COR-L47 (cell line): ENCODE data around the gene BTBD18.

ENCODE experiments used
- DNase-seq: peaks from one replicate; lab custom pipeline; 2025; lab: John Stamatoyannopoulos, UW

Gene BTBD18

DNA sequence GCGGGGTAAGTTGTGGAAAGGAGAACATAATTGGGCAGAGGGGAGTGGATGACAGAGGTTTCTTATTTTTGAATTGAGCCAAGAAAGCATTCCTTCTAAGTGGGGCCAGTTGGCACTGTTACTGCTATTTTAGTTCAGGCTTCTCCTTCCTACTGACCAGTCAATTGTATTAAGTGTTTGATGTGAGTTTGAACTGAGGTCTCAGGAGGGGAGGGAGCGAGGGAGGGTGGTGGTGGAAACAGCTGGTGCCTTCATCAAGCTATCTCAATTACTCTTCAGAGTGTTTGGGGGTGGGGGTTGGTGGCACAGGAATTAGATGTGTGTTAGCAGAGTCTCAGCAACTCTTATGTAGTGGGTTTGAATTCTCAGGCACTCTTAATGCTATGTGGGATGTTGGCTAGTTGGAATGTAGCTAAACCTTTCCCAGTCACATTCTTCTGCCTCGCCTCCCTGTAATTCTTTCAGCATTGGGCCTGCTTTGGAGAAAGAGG is 24.5 kb upstream of the BTBD18 start:
- DNase-seq: no peak

DNA sequence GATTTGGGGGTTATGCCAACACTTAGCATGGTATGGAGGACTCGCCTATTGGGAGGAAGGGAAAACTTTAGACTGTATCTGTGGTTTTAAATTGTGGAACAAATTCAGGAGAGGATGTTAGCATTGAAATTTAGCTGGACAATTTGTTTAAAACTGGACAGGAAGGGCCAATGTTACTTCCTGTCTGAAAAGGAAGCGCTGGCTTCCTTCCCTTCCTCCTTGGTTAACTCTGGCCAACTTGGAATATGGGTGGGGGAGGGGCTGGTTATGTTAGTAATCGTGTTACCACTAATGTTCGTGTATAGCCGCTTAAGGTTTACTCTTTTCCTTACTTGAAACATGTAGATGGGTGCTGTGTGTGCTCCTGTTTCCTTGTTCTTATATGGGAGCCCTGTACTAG is 23.9 kb upstream of the BTBD18 start:
- no peak for DNase-seq

DNA sequence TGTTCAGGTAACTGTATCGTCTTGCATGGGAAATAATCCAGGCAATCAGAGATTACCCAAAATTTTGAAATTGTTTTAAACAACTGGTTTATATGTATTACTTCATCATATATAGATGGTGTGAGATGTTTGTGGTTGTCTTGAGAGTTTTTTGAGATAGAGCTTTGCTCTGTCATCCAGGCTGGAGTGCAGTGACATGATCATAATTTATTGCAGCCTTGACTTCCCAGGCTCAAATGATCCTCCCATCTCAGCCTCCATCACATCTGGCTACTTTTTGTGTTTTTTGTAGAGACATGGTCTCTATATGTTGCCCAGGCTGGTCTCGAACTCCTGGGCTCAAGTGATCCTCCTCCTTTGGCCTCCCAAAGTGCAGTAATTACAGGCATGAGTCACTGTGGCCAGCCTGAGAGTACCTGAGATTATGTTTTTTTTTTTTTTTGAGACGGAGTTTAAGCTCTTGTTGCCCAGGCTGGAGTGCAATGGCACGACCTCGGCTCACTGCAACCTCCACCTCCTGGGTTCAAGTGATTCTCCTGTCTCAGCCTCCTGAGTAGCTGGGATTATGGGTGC is 21.5 kb upstream of the BTBD18 start:
- DNase-seq: no peak

DNA sequence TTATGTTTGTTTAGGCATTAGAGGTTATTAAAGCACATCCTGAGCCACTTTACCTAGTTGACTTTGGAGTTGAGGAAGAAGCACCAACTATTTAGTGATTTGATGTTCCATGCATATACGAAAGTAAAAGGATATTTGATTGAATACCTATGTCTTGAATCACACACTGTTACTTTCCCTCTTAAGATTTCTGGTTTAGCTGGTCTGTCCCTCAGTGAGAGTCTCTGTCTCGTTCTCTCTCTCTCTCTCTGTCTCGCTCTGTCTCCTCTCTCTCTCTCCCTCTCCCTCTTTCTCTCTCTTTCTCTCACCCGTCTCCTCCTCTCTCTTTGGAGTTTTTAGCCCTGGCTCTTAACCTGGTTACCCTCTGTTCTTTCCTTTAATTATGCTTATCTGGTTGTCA is 20.9 kb upstream of the BTBD18 start:
- no peak for DNase-seq

DNA sequence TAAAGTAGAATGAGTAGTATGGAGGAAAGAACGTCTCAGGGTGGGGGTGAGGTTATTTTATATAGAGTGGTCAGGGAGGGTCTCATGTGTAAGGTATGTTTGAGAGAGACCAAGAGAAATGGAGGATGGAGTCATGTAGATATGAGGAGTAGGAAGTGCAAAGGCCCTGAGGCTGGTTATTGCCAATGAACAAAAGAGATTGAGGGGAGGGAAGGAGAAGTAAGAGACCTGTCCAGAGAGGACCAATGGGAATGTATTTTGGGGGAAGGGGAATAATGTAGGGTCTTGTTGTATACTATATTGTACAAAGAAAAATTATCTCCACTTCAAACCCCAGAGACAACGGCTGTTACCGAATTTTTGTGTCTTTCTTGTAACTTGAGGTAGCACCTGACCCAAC is 19.7 kb upstream of the BTBD18 start:
- DNase-seq: no peak

DNA sequence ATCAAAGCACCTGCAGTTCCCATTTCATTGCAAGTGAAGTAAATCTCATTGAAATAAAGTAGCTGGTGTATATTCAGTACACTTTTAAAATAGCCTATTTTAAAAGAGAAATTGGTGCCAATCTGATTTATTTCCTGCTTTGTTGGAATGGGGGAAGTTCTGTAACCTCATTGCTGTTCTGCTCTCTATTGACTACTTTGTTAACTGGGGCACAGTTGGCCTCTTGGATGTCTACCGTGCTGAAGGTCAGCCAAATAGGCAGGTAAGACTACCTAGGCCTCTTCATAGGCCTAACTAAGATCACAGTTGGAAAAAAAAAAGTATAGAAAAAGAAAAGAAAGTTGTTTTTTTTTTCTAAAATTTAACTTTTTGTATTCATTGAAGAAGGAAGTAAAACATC is 19.2 kb upstream of the BTBD18 start:
- no peak for DNase-seq

DNA sequence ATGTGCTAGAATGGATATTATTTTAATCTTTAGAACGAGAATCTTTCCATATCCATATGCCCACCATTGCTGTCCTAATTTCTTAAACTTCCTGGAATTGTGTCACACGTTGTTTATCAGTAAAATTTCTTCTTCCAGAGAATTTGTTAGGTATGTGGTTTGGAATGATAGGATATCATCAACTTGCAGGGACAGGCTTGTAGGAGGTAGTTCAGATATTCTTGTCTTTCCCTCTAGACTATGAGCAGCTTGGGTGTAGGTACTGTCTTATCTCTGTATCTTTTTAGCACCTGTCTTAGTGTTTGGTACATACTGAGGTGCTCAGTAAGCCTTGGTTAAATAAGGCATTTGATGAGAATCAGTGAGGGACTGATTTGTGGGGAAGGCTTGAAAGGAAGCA is 13.4 kb upstream of the BTBD18 start:
- no peak for DNase-seq

DNA sequence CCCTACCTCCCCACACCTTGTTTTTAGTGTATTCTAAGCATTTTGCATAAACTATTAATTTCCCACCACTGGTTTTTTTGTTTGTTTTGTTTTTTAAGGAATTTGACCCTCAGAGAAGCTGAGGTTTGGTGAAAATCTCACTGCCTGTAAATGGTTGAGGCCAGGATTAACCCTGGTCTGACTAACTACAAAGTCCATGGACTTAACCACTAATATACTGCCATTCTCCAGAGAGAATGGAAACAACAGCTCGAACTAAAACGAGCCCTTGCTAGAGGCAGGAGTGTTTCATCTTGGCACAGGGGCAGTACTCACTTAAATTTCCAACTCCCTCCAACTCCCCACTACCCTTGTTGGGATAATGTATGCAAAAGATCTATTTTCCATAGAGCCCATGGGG is 12.9 kb upstream of the BTBD18 start:
- DNase-seq: no peak

DNA sequence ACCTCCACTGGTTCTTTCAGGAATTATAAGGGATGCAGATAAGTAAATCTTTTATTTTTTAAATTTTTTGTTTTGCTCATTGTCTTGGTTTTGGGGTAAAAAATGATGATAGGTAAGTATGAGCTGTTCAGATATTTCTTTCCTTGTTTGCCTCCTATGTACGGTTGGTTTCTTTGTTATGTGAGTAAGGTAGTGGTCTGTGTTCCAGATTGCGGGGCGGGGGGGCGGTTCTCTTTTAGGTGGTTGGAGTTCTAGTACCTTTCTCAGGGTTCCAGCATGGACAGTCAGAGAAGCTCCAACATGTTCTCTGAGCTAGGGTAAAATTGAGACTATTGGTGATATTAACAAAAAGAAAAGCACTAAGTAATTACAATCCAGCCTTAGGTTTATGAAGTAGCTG is 12.4 kb upstream of the BTBD18 start:
- no peak for DNase-seq

DNA sequence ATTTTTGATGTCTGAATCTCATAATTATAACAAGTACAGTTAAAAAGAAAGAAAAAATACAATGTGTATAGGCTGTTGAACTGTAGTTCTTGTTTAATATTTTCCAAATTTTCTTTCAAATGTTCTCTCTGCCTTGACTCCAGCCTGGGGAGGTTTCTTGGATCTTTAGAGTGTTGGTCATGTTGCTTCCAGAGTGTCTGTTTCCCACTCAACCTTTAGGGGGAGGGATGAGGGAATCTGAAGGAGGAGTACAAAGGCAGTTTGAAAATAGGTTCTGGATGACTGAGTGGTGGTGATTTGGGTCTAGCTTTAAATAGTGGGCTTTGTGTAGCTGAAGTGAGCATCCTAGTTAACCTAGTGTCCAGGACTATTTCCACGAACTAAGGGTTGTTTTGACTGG is 11.9 kb upstream of the BTBD18 start:
- DNase-seq: no peak

DNA sequence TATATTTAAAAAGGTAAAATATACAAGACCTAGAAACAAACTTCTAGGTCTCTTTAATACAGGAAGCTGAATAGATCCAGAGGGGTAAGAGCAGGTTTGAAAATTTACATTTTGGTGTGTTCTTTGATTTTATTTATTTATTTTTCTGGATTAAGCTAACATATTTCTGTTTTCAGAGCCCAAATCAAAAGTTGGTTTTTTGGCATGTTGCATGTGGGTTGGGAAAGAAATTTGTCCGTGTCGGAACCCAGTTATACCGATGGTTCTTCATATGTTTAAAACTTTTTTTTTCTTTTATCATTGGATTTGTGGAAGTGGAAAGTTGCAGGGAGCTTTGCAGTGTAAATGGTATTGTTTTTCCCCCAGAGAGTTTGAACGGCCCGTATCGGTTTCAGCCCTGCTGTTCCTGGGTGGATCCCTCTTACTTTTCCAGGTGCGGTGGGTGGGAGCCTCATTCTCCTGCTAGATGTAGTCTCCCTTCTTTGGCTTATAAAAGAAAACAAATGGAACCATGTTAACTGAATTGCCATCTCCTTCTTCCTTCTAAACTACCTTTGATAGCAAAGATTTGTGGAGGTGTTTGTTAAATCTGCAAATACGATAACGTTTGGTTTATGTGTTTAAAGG is 10.7 kb upstream of the BTBD18 start:
- DNase-seq: no peak

DNA sequence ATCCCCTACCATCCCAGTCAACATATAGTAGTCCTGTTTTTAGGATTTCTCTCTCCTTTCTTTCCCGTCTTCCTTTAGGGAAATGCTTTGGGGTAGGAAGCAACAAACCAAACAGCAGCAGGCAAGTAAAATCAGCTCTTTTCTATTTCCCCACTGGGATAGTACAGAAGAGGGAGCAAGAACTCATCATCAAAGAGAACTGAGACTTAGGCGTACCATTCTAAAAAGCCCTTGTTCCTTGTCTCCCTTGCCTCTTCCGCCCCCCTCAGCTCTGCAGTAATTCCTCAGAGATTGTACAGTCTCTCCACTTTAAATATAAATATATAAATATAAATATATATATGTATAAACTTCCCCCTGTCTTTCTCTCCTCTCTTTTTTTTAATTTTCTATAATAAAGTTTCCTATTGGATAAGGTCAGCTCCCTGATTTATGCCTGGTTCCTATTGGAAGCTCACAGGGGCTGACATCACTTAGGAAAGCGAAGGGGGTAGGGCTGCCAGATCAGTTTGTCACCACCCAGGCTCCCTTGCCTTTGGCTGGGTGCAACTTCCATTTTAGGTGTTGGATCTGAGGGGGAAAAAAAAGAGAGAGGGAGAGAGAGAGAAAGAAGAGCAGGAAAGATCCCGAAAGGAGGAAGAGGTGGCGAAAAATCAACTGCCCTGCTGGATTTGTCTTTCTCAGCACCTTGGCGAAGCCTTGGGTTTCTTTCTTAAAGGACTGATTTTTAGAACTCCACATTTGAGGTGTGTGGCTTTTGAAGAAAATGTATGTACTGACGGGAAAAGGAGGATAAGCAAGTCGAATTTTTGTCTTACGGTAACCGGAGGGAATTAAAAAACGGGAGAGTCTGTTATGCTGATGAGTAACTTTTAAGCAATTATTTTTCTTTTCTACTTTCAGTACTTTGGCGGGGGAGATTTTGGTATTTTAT is 9.9 kb upstream of the BTBD18 start, which contains the start of gene CTNND1:
TSS of gene CTNND1 (plus strand) at position 502 of the 934 bp plus-strand sequence. CDS start 29,677 bp downstream, outside the sequence.
- DNase-seq: peak; percentile 91

DNA sequence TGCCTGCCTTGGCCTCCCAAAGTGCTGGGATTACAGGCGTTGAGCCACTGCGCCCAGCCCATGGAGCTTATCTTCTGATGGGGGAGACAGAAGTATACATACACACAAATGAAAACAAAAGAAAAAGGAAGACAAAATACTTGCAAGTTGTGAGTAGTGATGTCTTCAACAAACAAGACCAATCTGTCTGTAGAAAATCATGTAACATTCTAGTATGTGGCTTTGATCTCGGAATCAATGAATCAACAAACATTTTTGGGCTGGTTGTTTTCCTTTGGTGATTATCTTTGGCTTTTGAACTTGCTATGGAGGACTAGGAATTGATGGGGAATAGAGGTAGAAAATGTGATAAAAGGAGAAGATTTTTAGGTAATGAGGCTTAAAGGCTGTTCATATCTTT is 6.6 kb upstream of the BTBD18 start:
- DNase-seq: no peak

DNA sequence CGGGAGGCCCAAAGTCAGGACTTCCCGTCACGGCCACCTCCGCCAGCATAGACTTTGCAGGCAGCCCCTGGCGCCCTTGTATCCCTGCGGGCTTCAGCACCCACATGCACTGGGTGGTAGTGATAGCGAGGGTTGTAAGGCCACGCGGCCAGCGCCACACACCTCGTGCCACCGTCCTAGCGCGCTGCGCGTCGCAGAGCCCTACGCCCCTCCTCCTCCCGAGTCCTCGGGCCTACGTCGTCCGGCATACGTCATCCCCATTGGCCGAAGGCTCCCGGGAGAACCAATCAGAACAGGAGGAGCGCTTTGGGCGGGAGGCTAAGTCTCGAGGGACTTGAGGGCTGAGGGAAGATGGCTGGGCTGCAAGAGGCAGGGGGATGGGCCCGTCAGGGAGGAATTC is 1.3 kb upstream of the BTBD18 start:
- no peak for DNase-seq

DNA sequence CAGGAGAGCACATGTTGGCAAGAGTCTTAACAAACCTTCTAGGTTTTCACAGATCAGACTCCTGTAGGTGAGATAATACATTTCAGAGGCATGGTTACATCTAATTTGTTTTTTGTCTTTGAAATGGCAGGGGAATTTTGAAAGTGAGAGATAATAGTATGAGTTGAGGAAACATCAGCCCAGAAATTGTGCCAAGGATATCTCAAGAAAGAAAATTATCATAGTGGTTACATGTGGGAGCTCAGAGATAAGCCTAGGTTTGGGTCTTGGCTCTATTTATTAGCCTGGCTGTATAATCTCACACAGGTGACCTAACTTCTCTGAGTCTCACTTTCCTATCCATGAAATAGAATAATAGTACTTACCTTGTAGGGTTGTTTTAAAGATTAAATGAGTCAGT is 443 bp downstream of the BTBD18 start:
- DNase-seq: no peak

DNA sequence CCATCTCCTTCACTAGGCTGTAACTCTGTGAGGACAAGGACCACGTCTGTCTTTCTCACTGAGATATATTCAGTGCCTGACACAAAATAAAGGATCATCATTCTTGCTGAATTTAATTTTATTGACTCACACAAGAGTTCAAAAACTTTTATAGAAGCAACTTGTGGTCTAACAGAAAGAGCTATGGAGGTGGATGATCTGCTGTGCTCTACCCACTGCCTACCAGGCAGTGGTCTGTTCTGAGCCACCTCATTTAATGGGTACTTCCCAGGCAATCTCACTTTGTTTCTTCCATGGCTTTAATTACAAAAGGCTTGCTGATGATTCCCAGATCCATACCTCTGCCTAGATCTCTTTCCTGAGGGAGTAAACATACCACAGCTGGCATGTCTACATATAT is 4.7 kb downstream of the BTBD18 start:
- DNase-seq: no peak

DNA sequence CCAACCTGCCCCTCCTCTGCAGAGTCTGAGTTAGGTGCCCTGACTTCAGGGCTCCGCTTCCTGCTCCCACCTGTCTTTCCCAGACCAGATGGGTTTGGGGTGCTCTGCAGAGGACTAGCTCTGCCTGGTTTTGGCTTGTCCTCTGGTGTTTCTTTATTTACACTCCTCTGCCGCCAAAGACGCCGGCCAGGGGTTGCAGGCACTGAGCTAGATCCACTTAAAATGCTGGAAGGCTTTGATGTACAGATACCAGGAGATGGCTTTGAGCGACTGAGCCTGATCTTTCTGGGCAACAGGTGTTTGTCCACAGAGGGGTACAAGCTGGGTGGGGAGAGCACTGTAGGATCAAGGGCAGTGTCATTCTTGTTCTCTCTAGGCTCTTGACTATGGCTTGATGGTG is 6.4 kb downstream of the BTBD18 start:
- DNase-seq: no peak

DNA sequence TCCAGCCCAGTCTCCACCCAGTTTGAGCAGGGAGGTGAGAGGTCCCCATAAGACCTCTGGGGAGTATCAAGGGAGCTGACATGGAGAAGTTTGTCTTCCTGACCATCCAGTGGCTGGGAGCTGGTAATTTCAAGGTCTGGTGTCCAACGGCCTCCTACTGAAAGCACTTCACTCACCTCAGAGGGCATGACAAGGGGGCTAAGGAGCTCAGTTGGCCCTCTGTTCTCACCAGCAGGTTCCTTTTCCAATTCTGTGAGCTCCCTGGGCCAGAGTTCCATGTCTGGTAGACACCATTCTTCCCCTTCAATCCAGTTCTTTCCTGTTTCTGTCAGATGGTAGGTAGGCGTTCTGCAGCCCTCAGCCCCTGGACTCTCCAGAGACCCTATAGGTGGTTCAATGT is 7.3 kb downstream of the BTBD18 start:
- no peak for DNase-seq

DNA sequence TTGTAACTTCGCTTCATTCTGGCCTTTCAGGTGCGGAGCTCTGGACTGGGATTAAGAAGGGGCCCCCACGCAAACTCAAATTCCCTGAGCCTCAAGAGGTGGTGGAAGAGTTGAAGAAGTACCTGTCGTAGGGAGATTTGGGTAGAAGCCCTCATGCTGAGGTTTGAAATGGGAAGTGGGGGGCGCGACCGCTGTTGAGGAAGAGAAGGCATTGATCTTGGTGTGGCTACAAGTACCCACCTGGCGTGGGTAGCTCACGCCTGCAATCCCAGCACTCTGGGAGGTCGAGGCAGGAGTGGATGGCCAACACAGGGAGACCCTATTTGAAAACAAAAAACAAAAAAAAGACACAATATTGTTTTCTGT is 9.5 kb downstream of the BTBD18 start:
- no peak for DNase-seq

DNA sequence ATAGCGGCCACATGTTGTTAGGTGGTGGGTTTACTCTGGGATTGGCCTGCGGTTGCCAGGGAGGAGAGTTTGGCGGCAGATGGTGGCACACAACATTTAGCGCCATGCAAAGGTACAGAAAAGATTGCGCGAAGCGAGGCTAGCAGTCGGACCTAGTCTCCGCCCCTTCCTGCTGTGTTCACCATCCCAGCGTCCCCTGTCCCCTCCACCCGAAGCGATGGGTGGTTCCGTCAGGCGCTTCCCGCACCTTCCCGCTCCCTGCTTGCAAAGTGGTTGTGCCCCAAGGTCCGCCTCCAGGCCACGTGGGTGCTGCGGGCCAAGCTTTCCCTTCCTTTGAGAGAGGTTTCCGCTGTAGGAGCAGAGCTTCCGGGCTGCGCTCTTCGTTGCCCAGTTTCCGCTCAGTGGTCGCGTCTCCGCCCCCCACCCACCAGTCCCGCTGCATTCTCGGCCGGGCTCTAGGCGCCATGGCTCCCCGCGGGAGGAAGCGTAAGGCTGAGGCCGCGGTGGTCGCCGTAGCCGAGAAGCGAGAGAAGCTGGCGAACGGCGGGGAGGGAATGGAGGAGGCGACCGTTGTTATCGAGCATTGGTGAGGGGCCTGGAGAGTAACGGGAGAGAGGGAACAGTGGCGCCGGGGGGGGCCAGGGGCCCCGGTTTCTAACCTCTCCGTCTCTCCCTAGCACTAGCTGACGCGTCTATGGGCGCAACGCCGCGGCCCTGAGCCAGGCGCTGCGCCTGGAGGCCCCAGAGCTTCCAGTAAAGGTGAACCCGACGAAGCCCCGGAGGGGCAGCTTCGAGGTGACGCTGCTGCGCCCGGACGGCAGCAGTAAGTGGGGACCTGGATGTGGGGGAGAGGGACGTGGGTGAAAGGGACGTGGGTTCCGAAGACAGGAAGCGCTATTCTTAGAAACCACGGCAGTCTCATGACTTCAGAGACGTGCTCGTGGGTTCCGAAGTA is 10.2 kb downstream of the BTBD18 start, which contains the start of gene SELENOH:
TSS of gene SELENOH (plus strand) at position 360 of the 955 bp plus-strand sequence. CDS start at position 465, 105 bp downstream.
- DNase-seq: peak; percentile 96

DNA sequence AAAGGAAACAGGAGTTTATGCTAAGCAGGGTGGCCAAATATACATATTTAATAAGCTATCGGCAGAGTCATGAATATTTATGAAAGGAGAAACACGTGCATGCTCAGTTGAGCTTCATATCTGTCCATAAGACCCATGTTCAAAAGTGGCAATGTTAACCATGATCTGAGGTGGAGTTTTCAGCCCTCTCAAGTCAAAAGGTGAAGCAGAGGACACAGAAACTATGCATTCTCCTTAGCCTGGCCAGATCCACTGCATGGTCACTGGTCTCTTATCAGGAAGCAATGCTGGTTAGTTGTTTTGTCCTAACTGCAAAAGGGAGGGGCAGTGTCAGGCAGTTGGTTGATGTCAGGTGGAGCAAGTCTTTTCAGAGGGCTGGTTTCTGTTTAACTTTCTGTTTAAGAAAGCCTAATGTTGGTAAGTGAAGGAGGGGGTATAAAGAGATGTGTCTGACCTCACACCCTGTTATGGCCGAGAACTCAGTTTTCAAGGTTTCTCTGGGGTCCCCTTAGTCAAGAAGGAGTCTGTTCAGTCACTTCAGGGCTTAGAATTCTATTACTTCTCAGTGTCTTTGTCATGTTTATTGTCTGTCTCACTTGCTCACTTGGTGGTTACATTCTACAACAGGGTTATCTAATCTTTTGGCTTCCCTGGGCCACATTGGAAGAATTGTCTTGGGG is 15.9 kb downstream of the BTBD18 start:
- DNase-seq: no peak
